Endothelial cell of umbilical vein (primary cell): ENCODE results near the gene MAMSTR. TPM values are rescaled to one million over a fixed set of nuclear protein-coding genes. Genes with fewer than 3 reads are reported as not detected.
A peak's percentile ranks its signal among the peaks of the same experiment; 100 is the strongest.

Experiments used
- BruUV-seq: library from RNA; stranded (reverse); fragments of 400-500 nt; replicated peaks from 2 replicates; lab custom pipeline; 2021; lab: Mats Ljungman, UMichigan
- CTCF ChIA-PET: fragments of 300-600, 350-600 bp; sonication (Branson Sonifier 250); formaldehyde crosslinking; loops from one replicate; lab custom pipeline; 2021; ENCODE audit warnings: antibody characterized with exemption, inconsistent platforms; lab: Charles Lee
- POLR2A ChIA-PET: fragments of 300-600, 350-600 bp; sonication (Branson Sonifier 250); formaldehyde crosslinking; loops from one replicate; lab custom pipeline; 2021; ENCODE audit warnings: antibody characterized with exemption, inconsistent platforms; lab: Charles Lee
- DNase-seq: peaks from one replicate; pipeline ENCODE4 v3.0.0-alpha.2; 2011; ENCODE audit warnings: low read depth, low spot score
- FAIRE-seq: peaks from 2 replicates; lab custom pipeline; 2011; peaks lifted over from hg19 to GRCh38; lab: Jason Lieb, UNC
- H2AFZ ChIP-seq: 2 replicates; pipeline ENCODE4 v1.6.0; 2012; ENCODE audit warnings: low read depth, low read length, control low read depth, inconsistent platforms
- H3K27ac ChIP-seq: 2 replicates; pipeline ENCODE4 v1.5.1; 2011; ENCODE audit warnings: low read depth, mild to moderate bottlenecking, control low read depth, low read length, moderate library complexity; ENCODE audit not compliant: insufficient read depth
- H3K27me3 ChIP-seq, 2 experiments: 2 replicates each; pipeline versions ENCODE4 v1.6.0 to v1.6.1; 2011; ENCODE audit warnings: low read length in 2 of 2, mixed read lengths in 1 of 2; ENCODE audit not compliant: control insufficient read depth in 2 of 2, insufficient read depth in 2 of 2
- H3K36me3 ChIP-seq, 2 experiments: 2 replicates in 1 of 2; 3 replicates in 1 of 2; pipeline ENCODE4 v1.5.1; 2011; ENCODE audit warnings: low read length in 2 of 2, mild to moderate bottlenecking in 1 of 2, moderate library complexity in 1 of 2; ENCODE audit not compliant: control insufficient read depth in 2 of 2, insufficient read depth in 2 of 2; ENCODE audit errors: extremely low read depth in 1 of 2
- H3K4me1 ChIP-seq: 3 replicates; pipeline ENCODE4 v1.5.1; 2011; ENCODE audit warnings: mild to moderate bottlenecking, low read length; ENCODE audit not compliant: control insufficient read depth, insufficient read depth; ENCODE audit errors: extremely low read depth
- H3K4me2 ChIP-seq: 2 replicates; pipeline ENCODE4 v1.6.1; 2011; ENCODE audit warnings: low read length, control low read depth, mixed read lengths; ENCODE audit not compliant: insufficient read depth
- H3K4me3 ChIP-seq, 3 experiments: fragments of 200-600 bp in 1 of 3; sonication (generic), shearing (Covaris generic) in 1 of 3; replicated peaks in 1 of 3; 2 replicates each; pipeline ENCODE4 v1.5.1; 2011 to 2016; ENCODE audit warnings: control low read depth in 3 of 3, low read length in 3 of 3, mild to moderate bottlenecking in 2 of 3, inconsistent platforms in 1 of 3, low read depth in 1 of 3, moderate library complexity in 1 of 3; ENCODE audit not compliant: insufficient read depth in 1 of 3
- H3K79me2 ChIP-seq: 2 replicates; pipeline ENCODE4 v1.6.0; 2012; ENCODE audit warnings: low read length, inconsistent platforms; ENCODE audit not compliant: control insufficient read depth, insufficient read depth
- H3K9ac ChIP-seq: replicated peaks from 2 replicates; pipeline ENCODE3; 2011; ENCODE audit warnings: low read length, control low read depth; ENCODE audit not compliant: insufficient read depth; ENCODE audit errors: extremely low read depth
- H3K9me1 ChIP-seq: replicated peaks from 3 replicates; pipeline ENCODE4 v1.6.0; 2011; ENCODE audit warnings: mild to moderate bottlenecking, low read length; ENCODE audit not compliant: control insufficient read depth, insufficient read depth; ENCODE audit errors: extremely low read depth
- H3K9me3 ChIP-seq: replicated peaks from 2 replicates; pipeline ENCODE4 v1.5.1; 2012; ENCODE audit warnings: low read length, inconsistent platforms; ENCODE audit not compliant: control insufficient read depth, insufficient read depth
- H4K20me1 ChIP-seq: replicated peaks from 2 replicates; pipeline ENCODE3; 2011; ENCODE audit warnings: mild to moderate bottlenecking, low read length; ENCODE audit not compliant: control insufficient read depth, insufficient read depth; ENCODE audit errors: extremely low read depth
- EZH2 ChIP-seq: IDR thresholded peaks from 2 replicates; pipeline ENCODE4 v1.6.1; 2012; ENCODE audit warnings: borderline replicate concordance, low read depth, mild to moderate bottlenecking, moderate library complexity, low read length, inconsistent platforms; ENCODE audit not compliant: severe bottlenecking
- FOS ChIP-seq: IDR thresholded peaks from 2 replicates; pipeline ENCODE4 v1.6.1; 2011; ENCODE audit warnings: mild to moderate bottlenecking, low read length, moderate library complexity, borderline replicate concordance; ENCODE audit not compliant: insufficient read depth
- GATA2 ChIP-seq: IDR thresholded peaks from 2 replicates; pipeline ENCODE4 v1.7.0; 2011; ENCODE audit warnings: low read depth, mild to moderate bottlenecking, moderate library complexity, mixed read lengths, low read length; ENCODE audit not compliant: insufficient read length, insufficient read depth
- JUN ChIP-seq: IDR thresholded peaks from 2 replicates; pipeline ENCODE4 v1.6.1; 2011; ENCODE audit warnings: borderline replicate concordance, low read depth; ENCODE audit not compliant: insufficient read length, insufficient read depth
- MYC ChIP-seq: IDR thresholded peaks from one replicate; pipeline ENCODE4 v1.6.1; 2011; ENCODE audit warnings: mild to moderate bottlenecking, low read depth, low read length
- POLR2A ChIP-seq: IDR thresholded peaks from 2 replicates; pipeline ENCODE4 v1.6.1; 2012; ENCODE audit warnings: low read depth, mild to moderate bottlenecking, control low read depth, low read length
- POLR2AphosphoS5 ChIP-seq: IDR thresholded peaks from 2 replicates; pipeline ENCODE4 v1.6.1; 2012; ENCODE audit warnings: low read depth, mild to moderate bottlenecking, control low read depth, low read length, moderate library complexity; ENCODE audit not compliant: insufficient read depth
- dilution Hi-C: fragments of 300-500 bp; cut with MboI; formaldehyde crosslinking; loops from one replicate; pipeline ENCODE4 v1.15.0; 2019; ENCODE audit warnings: low sequenced_read_pairs; ENCODE audit not compliant: extremely low pct_ligation_motif_present
- intact Hi-C: fragments of 100-400 bp; cut with micrococcal nuclease; formaldehyde crosslinking; loops from one replicate; pipeline ENCODE4 v1.10.0; 2022
- polyA plus RNA-seq, 4 experiments: library from polyadenylated mRNA; depleted of rRNA in 3 of 4; stranded (reverse) in 3 of 4; unstranded in 1 of 4; fragments of >200 nt; gene quantifications; 2 replicates each; pipeline versions ENCODE4 v1.2.1 to v1.2.3, GENCODE V29; 2011 to 2012; ENCODE audit warnings: missing spikeins in 1 of 4
- total RNA-seq: library from RNA; stranded (reverse); gene quantifications from 2 replicates; pipeline ENCODE4 v1.2.3, GENCODE V29; 2021
- TF ChIP-seq, protein P1 (sequence below): IDR thresholded peaks from 2 replicates; pipeline ENCODE4 v1.6.1; 2011; ENCODE audit not compliant: insufficient read depth, insufficient read length
- TF ChIP-seq, protein P2 (sequence below), 2 donors: IDR thresholded peaks; 1 replicate in 1 of 2; 2 replicates in 1 of 2; pipeline ENCODE4 v1.5.1; 2011; ENCODE audit warnings: low read length in 2 of 2, mild to moderate bottlenecking in 2 of 2, moderate library complexity in 2 of 2, control low read depth in 1 of 2, inconsistent platforms in 1 of 2, low read depth in 1 of 2; ENCODE audit not compliant: insufficient read depth in 1 of 2; ENCODE audit errors: extremely low read depth in 1 of 2

The MAMSTR gene
- total and polyA plus RNA-seq, 2 donors (not counting 3 experiments of a cell fraction or from before 2014, with no cell fraction given) = 0.57 to 0.84 TPM

DNA sequence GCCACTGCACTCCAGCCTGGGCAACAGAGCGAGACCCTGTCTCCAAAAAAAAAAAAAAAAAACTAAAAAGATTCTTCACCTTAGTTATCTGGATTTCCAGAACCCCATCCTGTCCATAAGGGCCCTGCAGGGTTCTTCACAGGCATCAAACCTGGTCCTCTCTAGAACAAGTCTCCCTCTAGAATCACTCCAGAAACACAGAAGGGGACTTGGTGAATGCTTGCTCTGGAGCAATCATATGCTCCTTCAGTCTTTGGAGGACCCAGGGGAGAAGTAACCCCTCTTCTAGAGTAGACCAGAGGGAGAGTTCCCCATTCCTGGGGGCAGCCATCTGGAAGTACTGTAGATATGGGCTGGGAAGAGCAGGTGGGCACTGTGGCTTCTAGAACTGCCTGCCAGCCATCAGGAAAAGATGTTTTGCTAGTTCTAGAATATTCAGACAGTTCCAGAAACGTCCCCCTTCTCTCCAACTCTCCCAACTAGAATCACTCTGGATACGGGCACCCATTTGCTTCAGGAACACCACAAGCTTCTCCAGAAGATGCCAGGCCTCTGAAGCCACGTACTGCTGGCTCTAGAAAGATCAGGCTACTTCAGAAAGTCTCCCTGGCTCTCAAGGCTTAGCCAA lies 30.2 kb upstream of the MAMSTR start:
- dilution Hi-C loops = no loop called here
- H3K9me3 ChIP-seq = no peaks in the 10 kb centered on the region
- H3K9me1 ChIP-seq = no peaks in the 10 kb centered on the region
- no peak overlapping the region for H2AFZ ChIP-seq
- H3K27ac ChIP-seq = no peak overlapping the region
- peaks cover 0 to 3% of the 10 kb centered on the region in 2 experiments for H3K36me3 ChIP-seq
- TF ChIP-seq MYC (no peak), POLR2A (no peak), JUN (no peak), POLR2AphosphoS5 (no peak), FOS (no peak), EZH2 (no peak), GATA2 (no peak)
- TF ChIP-seq, protein P1, sequence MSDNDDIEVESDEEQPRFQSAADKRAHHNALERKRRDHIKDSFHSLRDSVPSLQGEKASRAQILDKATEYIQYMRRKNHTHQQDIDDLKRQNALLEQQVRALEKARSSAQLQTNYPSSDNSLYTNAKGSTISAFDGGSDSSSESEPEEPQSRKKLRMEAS = no peak
- TF ChIP-seq, protein P2, sequence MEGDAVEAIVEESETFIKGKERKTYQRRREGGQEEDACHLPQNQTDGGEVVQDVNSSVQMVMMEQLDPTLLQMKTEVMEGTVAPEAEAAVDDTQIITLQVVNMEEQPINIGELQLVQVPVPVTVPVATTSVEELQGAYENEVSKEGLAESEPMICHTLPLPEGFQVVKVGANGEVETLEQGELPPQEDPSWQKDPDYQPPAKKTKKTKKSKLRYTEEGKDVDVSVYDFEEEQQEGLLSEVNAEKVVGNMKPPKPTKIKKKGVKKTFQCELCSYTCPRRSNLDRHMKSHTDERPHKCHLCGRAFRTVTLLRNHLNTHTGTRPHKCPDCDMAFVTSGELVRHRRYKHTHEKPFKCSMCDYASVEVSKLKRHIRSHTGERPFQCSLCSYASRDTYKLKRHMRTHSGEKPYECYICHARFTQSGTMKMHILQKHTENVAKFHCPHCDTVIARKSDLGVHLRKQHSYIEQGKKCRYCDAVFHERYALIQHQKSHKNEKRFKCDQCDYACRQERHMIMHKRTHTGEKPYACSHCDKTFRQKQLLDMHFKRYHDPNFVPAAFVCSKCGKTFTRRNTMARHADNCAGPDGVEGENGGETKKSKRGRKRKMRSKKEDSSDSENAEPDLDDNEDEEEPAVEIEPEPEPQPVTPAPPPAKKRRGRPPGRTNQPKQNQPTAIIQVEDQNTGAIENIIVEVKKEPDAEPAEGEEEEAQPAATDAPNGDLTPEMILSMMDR (IDR thresholded peaks at IDR 0.05; ENCODE audit: extremely low read depth in 1 of 2, insufficient read depth in 1 of 2, low read depth in 1 of 2, low read length in 2 of 2) = no peak
- TSS peak; percentile 2 for BruUV-seq
- H3K4me3 ChIP-seq = no peak overlapping the region
- peaks cover 23% of the 10 kb centered on the region for H3K79me2 ChIP-seq
- no peak overlapping the region for H3K4me2 ChIP-seq
- intact Hi-C loops = no loop called here
- no peak overlapping the region for H3K9ac ChIP-seq
- H4K20me1 ChIP-seq = no peaks in the 10 kb centered on the region
- ChIA-PET CTCF (no interaction called here), POLR2A (no interaction called here)
- DNase-seq (no peak), FAIRE-seq (no peak)
- peaks cover 16% of the 10 kb centered on the region for H3K4me1 ChIP-seq
- no peaks in the 10 kb centered on the region for H3K27me3 ChIP-seq
